Measurements from ENCODE around the gene TIMM29. TPM values are rescaled to one million over a fixed set of nuclear protein-coding genes. Genes with fewer than 3 reads are reported as not detected.

The TIMM29 gene
- total RNA-seq, 6 experiments from 2014 or later: 18.0 to 25.0 (median 20.6) TPM

DNA sequence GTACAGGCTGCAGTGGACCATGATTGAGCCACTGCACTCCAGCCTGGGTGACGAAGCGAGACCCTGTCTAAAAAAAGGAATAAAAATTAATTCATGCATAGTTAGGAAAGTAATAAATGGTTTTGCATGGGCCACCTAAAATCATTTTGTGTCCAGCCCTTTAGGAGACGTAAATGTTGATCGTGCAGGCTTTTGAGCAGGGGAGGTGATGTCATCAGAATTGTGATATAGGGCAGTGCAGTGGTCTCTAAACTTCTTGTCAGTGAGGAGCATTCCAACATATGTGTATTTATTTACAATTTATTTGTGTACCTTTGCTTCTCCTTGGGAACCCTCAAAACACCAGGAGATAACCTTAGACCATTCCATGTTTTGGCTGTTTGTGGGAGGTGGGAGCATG, 35.3 kb downstream of the TIMM29 start:
- TF ChIP-seq, protein P1, sequence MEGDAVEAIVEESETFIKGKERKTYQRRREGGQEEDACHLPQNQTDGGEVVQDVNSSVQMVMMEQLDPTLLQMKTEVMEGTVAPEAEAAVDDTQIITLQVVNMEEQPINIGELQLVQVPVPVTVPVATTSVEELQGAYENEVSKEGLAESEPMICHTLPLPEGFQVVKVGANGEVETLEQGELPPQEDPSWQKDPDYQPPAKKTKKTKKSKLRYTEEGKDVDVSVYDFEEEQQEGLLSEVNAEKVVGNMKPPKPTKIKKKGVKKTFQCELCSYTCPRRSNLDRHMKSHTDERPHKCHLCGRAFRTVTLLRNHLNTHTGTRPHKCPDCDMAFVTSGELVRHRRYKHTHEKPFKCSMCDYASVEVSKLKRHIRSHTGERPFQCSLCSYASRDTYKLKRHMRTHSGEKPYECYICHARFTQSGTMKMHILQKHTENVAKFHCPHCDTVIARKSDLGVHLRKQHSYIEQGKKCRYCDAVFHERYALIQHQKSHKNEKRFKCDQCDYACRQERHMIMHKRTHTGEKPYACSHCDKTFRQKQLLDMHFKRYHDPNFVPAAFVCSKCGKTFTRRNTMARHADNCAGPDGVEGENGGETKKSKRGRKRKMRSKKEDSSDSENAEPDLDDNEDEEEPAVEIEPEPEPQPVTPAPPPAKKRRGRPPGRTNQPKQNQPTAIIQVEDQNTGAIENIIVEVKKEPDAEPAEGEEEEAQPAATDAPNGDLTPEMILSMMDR (IDR thresholded peaks at IDR 0.05): no peak
- Mint-ChIP-seq H3K27ac (no peak overlapping the region), H3K27me3 (ENCODE audit: insufficient read depth) (peaks cover under 1% of the 10 kb centered on the region; the same call in 1 of the 2 replicates), H3K4me3 (no peak overlapping the region; the same call in 1 of the 2 replicates), H3K4me1 (ENCODE audit: low read depth) (peaks cover 39% of the 10 kb centered on the region), H3K36me3 (ENCODE audit: low read depth) (peaks cover 9% of the 10 kb centered on the region; the same call in 1 of the 2 replicates), H3K9me3 (no peaks in the 10 kb centered on the region)
- no peak for DNase-seq

DNA sequence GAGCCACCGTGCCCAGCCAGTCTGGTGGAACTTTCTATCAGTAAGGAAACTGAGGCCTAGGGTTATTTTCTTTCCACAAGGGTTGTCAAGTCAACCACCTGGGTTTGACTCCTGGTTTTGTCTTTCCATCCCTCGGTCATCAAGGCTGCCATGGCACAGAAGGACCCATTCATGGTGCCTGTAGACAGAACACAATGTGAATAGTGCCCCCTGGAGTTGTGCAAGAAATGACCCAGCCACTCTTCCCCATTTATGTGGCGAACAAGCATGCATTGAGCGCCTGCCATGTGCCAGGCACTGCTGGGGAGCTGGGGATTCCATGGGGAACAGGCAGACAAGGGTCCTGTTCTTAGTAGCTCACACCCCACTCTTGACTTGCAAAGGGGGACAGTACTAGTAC, 36.3 kb downstream of the TIMM29 start:
- H3K9me3 Mint-ChIP-seq: no peaks in the 10 kb centered on the region
- peaks cover 9% of the 10 kb centered on the region; the same call in 1 of the 2 replicates for H3K36me3 Mint-ChIP-seq (ENCODE audit: low read depth)
- peaks cover 45% of the 10 kb centered on the region for H3K4me1 Mint-ChIP-seq (ENCODE audit: low read depth)
- no peak overlapping the region for H3K27ac Mint-ChIP-seq
- H3K4me3 Mint-ChIP-seq: no peak overlapping the region
- H3K27me3 Mint-ChIP-seq (ENCODE audit: insufficient read depth): peaks cover 2% of the 10 kb centered on the region; the same call in 1 of the 2 replicates
- TF ChIP-seq, protein P1 (IDR thresholded peaks at IDR 0.05): peak; percentile 48; the same call in 1 of the 2 replicates
- no peak for DNase-seq

DNA sequence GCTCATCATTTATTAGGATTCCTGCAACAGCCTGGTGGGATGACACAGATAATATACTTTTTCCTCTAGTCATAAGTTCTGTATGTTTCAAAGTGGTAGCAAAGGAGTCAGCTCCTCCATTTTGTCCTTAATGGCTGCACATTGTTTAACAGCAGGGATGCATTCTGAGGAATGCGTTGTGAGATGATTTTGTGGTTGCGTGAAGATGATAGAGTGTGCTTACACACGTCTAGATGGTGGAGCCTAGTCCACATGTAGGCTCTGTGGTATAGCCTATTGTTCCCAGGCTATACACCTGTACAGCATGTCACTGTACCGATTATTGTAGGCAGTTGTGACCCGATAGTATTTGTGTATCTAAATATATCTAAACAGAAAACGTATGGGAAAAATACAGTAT, 36.8 kb downstream of the TIMM29 start:
- no peak for DNase-seq
- H3K4me1 Mint-ChIP-seq (ENCODE audit: low read depth): peaks cover 45% of the 10 kb centered on the region

DNA sequence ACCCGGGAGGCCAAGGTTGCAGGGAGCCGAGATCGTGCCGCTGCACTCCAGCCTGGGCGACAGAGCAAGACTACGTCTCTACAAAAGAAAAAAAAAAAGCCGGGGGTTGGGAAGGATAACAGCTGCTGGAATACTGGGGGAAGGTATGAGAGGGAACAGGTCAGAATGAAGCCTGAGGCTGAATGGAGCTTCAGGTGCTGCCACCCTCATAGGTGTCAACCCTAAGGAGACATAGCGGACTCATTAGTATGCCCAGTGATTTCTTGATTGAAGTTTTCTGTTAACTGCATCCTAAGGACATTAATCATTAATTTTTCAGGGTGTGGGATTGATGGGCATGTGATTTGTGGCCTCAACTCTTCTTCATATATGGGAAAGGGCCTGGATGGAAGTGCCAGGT, 38.2 kb downstream of the TIMM29 start:
- H3K27ac Mint-ChIP-seq: no peak overlapping the region
- TF ChIP-seq, protein P1 (IDR thresholded peaks at IDR 0.05): no peak
- no peak overlapping the region for H3K4me3 Mint-ChIP-seq
- DNase-seq: no peak
- H3K9me3 Mint-ChIP-seq: no peaks in the 10 kb centered on the region
- peaks cover 2% of the 10 kb centered on the region; the same call in 1 of the 2 replicates for H3K27me3 Mint-ChIP-seq (ENCODE audit: insufficient read depth)
- H3K4me1 Mint-ChIP-seq (ENCODE audit: low read depth): peaks cover 45% of the 10 kb centered on the region
- peaks cover 9% of the 10 kb centered on the region; the same call in 1 of the 2 replicates for H3K36me3 Mint-ChIP-seq (ENCODE audit: low read depth)

More for the DNA sequence above, 36.8 kb downstream of the TIMM29 start:
- Mint-ChIP-seq H3K36me3 (ENCODE audit: low read depth) (peaks cover 9% of the 10 kb centered on the region; the same call in 1 of the 2 replicates), H3K27me3 (ENCODE audit: insufficient read depth) (peaks cover 2% of the 10 kb centered on the region; the same call in 1 of the 2 replicates), H3K4me3 (no peak overlapping the region), H3K9me3 (no peaks in the 10 kb centered on the region), H3K27ac (no peak overlapping the region)
- TF ChIP-seq, protein P1 (IDR thresholded peaks at IDR 0.05): no peak

DNA sequence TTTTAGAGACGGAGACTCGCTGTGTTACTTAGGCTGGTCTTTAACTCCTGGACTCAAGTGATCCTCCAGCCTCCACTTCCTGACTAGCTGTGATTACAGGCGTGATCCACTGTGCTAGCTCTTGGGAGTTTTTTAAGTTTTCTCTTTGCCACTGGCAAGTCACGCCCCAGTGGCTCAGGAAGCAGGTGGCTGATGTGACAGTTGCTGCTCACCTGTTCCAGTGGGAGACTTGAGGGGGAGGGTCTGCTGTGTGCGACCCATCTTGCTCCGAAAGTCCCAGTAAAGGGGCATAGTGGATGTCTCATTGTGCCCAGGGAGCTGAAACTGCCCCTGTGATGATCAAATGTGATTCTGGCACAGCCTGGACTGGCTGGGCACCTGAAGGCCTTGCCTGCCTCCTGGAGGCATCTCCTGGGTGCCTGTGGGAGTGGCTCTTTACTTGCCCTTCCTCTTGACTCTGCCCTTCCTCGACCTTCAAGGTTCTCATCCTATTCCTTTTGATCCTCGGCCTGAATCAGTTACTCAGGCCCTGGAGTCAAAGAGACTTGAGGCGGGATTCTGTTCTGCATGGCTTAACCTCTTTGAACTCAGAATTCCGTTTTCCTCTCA, 40.0 kb downstream of the TIMM29 start:
- Mint-ChIP-seq H3K4me3 (no peak overlapping the region), H3K27me3 (ENCODE audit: insufficient read depth) (peaks cover 2% of the 10 kb centered on the region; the same call in 1 of the 2 replicates), H3K4me1 (ENCODE audit: low read depth) (peaks cover 33% of the 10 kb centered on the region), H3K36me3 (ENCODE audit: low read depth) (peaks cover 12% of the 10 kb centered on the region; the same call in 1 of the 2 replicates), H3K27ac (peak overlapping the region; percentile 38; the same call in 1 of the 2 replicates), H3K9me3 (no peaks in the 10 kb centered on the region)
- TF ChIP-seq, protein P1 (IDR thresholded peaks at IDR 0.05): no peak
- DNase-seq: no peak

Measured in HFFc6 (cell line).